GM19452 (cell line): ENCODE results near the gene FAM13A.
"Not testable (repeated sequence)": the region's sequence is repeated elsewhere in the genome, so short reads cannot be mapped to it uniquely, and the experiment has no call there.

Experiments used
- ATAC-seq: cut with Tn5 transposase; IDR thresholded peaks from one replicate; pipeline ENCODE4 v1.9.1; 2021; ENCODE audit not compliant: unreplicated experiment

FAM13A gene

GRCh38 chr4:89044147-89044900 lies 12.7 kb downstream of the FAM13A start:
- ATAC-seq, result no peak

DNA sequence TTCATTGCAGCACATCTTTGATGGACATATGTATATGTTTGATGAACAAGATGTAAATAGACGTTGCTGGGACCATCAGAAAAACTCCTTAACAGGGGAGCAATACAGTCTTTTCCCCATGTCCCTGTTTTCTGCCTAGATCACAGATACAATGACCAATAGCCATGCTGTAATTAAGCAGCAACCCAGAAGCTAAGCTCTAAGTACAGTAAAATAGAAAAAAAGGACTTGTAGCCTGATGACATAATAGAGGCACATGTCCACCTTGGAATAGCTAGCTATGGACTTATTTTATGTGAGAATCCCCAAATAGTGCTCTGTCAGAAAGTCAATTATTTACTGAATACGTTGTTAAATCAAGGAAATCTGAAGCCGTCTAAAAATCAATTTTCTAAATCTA lies 14.9 kb downstream of the FAM13A start:
- no peak for ATAC-seq

GRCh38 chr4:89039730-89040338 lies 17.2 kb downstream of the FAM13A start:
- no peak for ATAC-seq

DNA sequence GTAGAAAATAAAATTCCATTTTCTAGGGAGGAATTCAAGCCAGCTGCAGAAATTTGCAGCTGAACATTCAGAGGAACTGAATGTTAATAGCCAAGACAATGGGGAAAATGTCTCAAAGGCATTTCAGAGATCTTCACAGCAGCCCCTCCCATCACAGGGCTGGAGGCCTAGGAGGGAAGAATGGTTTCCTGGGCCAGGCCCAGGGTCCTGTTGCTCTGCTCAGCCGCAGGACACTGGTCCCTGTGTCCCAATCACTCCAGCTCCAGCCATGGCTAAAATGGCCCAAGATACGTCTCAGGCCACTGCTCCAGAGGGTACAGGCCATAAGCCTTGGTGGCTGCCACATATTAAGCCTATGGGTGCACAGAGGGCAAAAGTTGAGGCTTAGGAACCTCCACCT lies 20.4 kb downstream of the FAM13A start:
- no peak for ATAC-seq

GRCh38 chr4:89031272-89031671 lies 25.7 kb downstream of the FAM13A start:
- ATAC-seq, result no peak

DNA sequence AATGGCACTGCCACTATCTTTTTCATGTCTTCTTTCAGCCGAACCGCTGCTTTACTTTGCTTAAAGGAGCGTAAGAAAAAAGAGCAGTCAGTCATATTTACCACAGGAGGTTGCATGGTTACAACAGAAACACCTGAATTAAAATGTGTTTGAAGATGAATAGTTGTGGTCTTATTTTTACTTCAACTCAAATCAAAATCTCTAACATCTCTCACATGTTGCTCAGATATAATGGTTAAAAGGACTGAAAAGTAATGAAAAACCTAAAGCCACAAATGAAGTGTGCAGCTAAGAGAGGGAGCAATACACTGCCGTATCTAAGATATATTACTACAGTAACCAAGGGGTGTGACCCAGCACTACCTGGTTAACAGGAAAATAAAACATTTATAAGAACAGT lies 27.4 kb downstream of the FAM13A start:
- no peak for ATAC-seq

- ATAC-seq, result no peak
These were observed 30.4 kb downstream of the FAM13A start for GRCh38 chr4:89026542-89026941.

DNA sequence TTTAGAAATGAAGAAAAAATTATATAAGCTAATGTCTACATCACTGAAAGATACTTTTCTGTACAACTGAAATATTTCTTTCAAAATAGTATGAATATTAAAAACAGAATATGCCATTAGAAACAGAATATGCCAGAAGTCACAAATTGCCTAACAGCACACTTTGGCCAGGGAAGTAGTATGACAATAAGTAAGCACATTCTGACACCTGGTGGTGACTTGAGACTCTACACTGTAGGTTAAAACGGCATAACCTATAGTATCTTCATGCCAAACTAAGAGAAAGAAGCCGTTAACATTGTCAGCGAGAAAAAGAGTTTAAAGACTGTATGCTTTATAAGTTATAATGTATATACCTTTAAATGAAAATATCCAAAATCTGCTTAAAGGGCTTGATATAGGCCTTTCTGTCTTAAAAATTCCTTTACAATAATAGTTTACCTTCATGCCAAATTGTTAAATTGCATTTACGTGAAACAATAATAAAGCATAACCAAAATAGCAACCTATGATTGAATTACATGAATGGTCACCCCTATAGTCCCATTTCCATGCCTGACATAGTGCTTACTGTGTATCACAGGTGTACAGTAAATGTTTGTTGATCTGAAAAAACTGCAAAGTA lies 32.8 kb downstream of the FAM13A start:
- peak; percentile 94 for ATAC-seq

DNA sequence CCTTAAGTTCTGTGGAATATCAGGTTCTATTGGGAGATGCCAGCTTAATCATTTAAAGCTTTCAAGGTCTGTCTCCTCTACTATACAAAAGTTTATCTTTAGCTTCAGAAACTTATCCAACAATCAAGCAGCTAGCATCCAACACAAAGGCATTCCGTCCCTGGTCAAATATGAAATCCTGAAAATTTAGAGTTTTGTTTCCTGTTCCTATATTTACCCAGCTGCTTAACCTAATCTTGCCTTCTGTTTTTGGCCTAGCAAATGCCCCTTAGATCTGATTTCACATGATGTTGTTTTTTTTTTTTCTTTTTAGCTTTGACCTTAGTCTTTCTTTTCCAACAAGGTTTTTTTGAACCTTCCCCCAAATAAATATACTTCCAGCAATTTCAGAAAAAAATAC lies 33.8 kb downstream of the FAM13A start:
- no peak for ATAC-seq

DNA sequence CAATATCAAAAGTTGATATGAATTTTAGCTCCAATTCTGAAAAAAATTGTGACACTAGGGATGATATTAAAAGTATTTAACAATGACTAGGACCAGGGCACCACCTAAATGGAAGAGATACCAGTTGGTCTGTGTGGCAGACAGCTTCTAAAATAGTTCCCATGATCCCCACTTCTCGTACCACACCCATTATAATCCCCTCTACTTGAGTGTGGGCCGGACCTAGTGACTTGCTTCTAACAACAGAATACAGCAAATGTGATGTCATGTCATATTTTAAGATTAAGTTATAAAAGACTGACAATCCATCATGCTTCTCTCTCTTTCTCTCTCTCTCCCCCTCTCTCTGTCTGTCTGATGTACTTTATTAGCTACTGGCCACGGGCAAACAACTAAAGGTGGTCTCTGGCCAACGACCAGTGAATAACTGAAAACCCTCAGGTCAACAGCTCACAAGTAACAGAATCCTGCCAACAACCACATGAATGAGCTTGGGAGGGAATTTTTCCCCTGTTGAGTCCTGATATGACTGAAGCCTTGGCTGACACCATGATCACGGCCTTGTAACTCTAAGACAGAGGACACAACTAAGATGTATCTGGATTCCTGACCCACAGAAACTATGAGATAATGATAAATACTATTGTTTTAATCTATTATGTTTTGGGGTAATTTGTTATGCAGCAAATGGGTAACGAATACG lies 34.4 kb downstream of the FAM13A start:
- ATAC-seq, result no peak

DNA sequence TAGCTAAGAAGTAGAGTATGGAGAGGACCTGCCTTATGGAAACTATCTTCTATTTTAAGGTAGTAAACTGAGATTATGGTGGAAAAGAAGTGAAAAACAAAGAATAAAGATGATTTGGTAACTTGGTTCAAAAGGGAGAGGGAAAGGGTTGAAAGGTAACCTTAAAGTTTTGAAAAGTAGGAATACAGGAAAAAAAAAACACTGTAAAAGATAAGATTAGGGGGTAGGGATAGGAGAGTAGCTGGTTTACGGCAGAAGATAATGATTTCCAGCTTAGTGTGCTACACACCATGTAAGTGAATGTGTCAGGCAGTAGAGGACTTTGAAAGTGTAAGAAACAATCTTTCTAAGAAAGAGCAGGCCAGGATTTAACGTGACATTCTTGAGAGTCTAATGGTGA lies 35.3 kb downstream of the FAM13A start:
- no peak for ATAC-seq

- ATAC-seq, result no peak
These were observed 35.9 kb downstream of the FAM13A start for GRCh38 chr4:89021062-89021461.

GRCh38 chr4:89014897-89015296 lies 42.1 kb downstream of the FAM13A start:
- not testable (repeated sequence) for ATAC-seq

DNA sequence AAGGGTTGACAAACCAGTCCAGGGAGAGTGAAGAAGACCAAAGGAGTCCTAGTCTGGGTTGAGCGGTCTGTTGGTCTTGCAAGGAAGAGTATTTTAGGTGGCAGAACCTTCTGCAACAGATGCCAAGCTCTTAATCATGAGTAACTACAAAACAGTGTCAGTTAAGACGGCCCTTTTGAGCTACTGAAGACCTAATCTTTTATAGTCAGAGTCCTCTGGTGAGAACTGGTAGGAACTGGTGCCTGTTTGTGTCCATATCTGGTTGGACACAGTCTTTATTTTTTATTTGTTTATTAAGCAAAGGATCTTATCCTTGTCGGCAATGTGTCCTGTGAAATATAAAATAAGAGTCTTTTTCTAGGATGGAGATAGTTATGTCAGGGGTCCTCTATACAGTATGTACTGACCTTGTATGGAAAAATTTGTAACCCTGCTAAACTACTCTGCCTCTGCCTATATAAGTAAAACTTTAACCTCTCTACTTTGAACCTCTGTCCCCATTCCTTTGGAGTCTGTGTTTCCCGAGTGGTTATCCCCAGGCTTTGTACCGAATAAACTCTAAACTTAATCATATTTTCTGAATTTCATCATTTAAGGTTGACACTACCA lies 47.1 kb downstream of the FAM13A start:
- no peak for ATAC-seq

GRCh38 chr4:89009115-89009514 lies 47.9 kb downstream of the FAM13A start:
- peak; percentile 59 for ATAC-seq

GRCh38 chr4:89008166-89008565 lies 48.8 kb downstream of the FAM13A start:
- no peak for ATAC-seq

- no peak for ATAC-seq
These were observed 49.5 kb downstream of the FAM13A start for GRCh38 chr4:89007338-89007939.

GRCh38 chr4:89006307-89006706 lies 50.7 kb downstream of the FAM13A start:
- no peak for ATAC-seq

DNA sequence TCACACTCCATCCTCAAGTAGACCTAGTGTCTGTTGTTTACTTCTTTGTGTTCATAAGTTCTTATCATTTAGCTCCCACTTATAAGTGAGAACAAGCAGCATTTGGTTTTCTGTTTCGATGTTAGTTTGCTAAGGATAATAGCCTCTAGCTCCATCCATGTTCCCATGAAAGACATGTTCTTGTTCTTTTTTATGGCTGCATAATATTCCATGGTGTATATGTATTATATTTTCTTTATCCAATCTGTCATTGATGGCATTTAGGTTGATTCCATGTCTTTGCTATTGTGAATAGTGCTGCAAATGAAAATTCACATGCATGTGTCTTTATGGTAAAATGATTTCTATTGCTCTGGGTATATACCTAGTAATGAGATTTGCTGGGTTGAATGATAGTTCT lies 51.9 kb downstream of the FAM13A start:
- ATAC-seq, result not testable (repeated sequence)

GRCh38 chr4:89001647-89002445 lies 55.1 kb downstream of the FAM13A start:
- ATAC-seq, result no peak
